ENCODE measurements around the gene HOXB4.

GRCh38 chr17:48577330-48577945 lies 712 bp downstream of the HOXB4 start:
- no peak for TF ChIP-seq POLR2AphosphoS5 (IDR thresholded peaks at IDR 0.05; ENCODE audit: low read depth, low read length)
- TF ChIP-seq POLR2A (IDR thresholded peaks at IDR 0.05; ENCODE audit: low read depth, low read length): no peak
- TF ChIP-seq TAF1 (IDR thresholded peaks at IDR 0.05; ENCODE audit: low read depth, low read length): no peak
- no peak for TF ChIP-seq SPI1 (IDR thresholded peaks at IDR 0.05; ENCODE audit: low read depth, low read length)
- TF ChIP-seq POU2F2 (IDR thresholded peaks at IDR 0.05; ENCODE audit: low read depth, low read length): no peak
- no peak for TF ChIP-seq PAX5 (IDR thresholded peaks at IDR 0.05; ENCODE audit: insufficient read depth, low read length, severe bottlenecking)

All from GM12891 (cell line).